Mesothelial cell of epicardium (in vitro differentiated cells): ENCODE measurements around the gene AP4M1. TPM values are rescaled to one million over a fixed set of nuclear protein-coding genes. Genes with fewer than 3 reads are reported as not detected.

Experiments
- DNase-seq, 2 experiments: peaks; one replicate each; pipeline ENCODE4 v3.0.0; 2021; ENCODE audit warnings: low spot score in 2 of 2; ENCODE audit not compliant: unreplicated experiment in 2 of 2
- H3K27ac Mint-ChIP-seq: 2 replicates; pipeline ENCODE4 v1.8.0; 2021; ENCODE audit warnings: mixed read lengths
- H3K27me3 Mint-ChIP-seq: 2 replicates; pipeline ENCODE4 v1.8.0; 2021; ENCODE audit warnings: low read depth, mixed read lengths
- H3K36me3 Mint-ChIP-seq: 2 replicates; pipeline ENCODE4 v1.8.0; 2021; ENCODE audit warnings: mixed read lengths
- H3K4me1 Mint-ChIP-seq: 2 replicates; pipeline ENCODE4 v1.8.0; 2021; ENCODE audit warnings: mixed read lengths
- H3K4me3 Mint-ChIP-seq: 2 replicates; pipeline ENCODE4 v1.8.0; 2021; ENCODE audit warnings: mild to moderate bottlenecking, moderate library complexity, mixed read lengths
- H3K9me3 Mint-ChIP-seq: 2 replicates; pipeline ENCODE4 v1.8.0; 2021; ENCODE audit warnings: mixed read lengths
- CTCF ChIP-seq: fragments of 200-600 bp; sonication (generic); IDR thresholded peaks from one replicate; pipeline ENCODE4 v1.5.0; 2021; ENCODE audit warnings: antibody characterized with exemption; ENCODE audit not compliant: unreplicated experiment
- total RNA-seq: library from RNA; stranded (reverse); gene quantifications from 3 replicates; pipeline ENCODE4 v1.2.1, GENCODE V29; 2021

Gene AP4M1
- total RNA-seq, 1 donor from 2014 or later: 25.6 TPM

- Mint-ChIP-seq H3K4me3 (peak within 1 kb of the TSS; percentile 94), H3K27me3 (no peaks in the 10 kb centered on the region), H3K9me3 (no peaks in the 10 kb centered on the region), H3K27ac (peak within 1 kb of the TSS; percentile 99), H3K4me1 (peaks cover 17% of the 10 kb centered on the region), H3K36me3 (peaks cover 8% of the 10 kb centered on the region)
- no peak for TF ChIP-seq CTCF
- peak; percentile 91 to 94 for DNase-seq
These were observed 17.9 kb downstream of the AP4M1 start, which contains the start of the genes CNPY4 and TAF6 for GRCh38 chr7:100119072-100119969. Gene CNPY4, plus strand, starts transcription at chr7:100119634. Its CDS starts 111 bp downstream, at chr7:100119745. Gene TAF6, minus strand, starts transcription at chr7:100119358. Its CDS starts 5,149 bp downstream, at chr7:100114209.

GRCh38 chr7:100119970-100120732, 18.7 kb downstream of the AP4M1 start:
- no peaks in the 10 kb centered on the region for H3K27me3 Mint-ChIP-seq
- TF ChIP-seq CTCF: no peak
- DNase-seq: peak in 1 of 2 experiments; percentile 69

GRCh38 chr7:100120733-100121036, 19.2 kb downstream of the AP4M1 start:
- Mint-ChIP-seq H3K4me1 (peaks cover 20% of the 10 kb centered on the region), H3K27ac (peak overlapping the region; percentile 99), H3K27me3 (no peaks in the 10 kb centered on the region), H3K4me3 (peak overlapping the region; percentile 94), H3K9me3 (no peaks in the 10 kb centered on the region), H3K36me3 (peaks cover 8% of the 10 kb centered on the region)
- TF ChIP-seq CTCF: no peak
- no peak for DNase-seq

More at GRCh38 chr7:100119970-100120732, 18.7 kb downstream of the AP4M1 start:
- peaks cover 17% of the 10 kb centered on the region for H3K4me1 Mint-ChIP-seq
- peak overlapping the region; percentile 99 for H3K27ac Mint-ChIP-seq
- peaks cover 8% of the 10 kb centered on the region for H3K36me3 Mint-ChIP-seq
- peak overlapping the region; percentile 94 for H3K4me3 Mint-ChIP-seq
- no peaks in the 10 kb centered on the region for H3K9me3 Mint-ChIP-seq

- Mint-ChIP-seq H3K27me3 (no peaks in the 10 kb centered on the region), H3K27ac (no peak overlapping the region), H3K4me1 (peaks cover 29% of the 10 kb centered on the region), H3K9me3 (no peaks in the 10 kb centered on the region), H3K36me3 (peaks cover 2% of the 10 kb centered on the region), H3K4me3 (no peak overlapping the region)
- DNase-seq: no peak
- no peak for TF ChIP-seq CTCF
These were observed 20.6 kb downstream of the AP4M1 start for GRCh38 chr7:100122067-100122466.

GRCh38 chr7:100122568-100122967, 21.1 kb downstream of the AP4M1 start:
- H3K4me1 Mint-ChIP-seq: peaks cover 29% of the 10 kb centered on the region
- no peak overlapping the region for H3K4me3 Mint-ChIP-seq
- no peak for DNase-seq
- H3K27me3 Mint-ChIP-seq: no peaks in the 10 kb centered on the region
- no peaks in the 10 kb centered on the region for H3K9me3 Mint-ChIP-seq
- no peak for TF ChIP-seq CTCF
- peaks cover 2% of the 10 kb centered on the region for H3K36me3 Mint-ChIP-seq
- H3K27ac Mint-ChIP-seq: no peak overlapping the region
